Measurements from ENCODE around the gene SIGLECL1. TPM values are rescaled to one million over a fixed set of nuclear protein-coding genes. Genes with fewer than 3 reads are reported as not detected.

Gene SIGLECL1
- total RNA-seq, 1 experiment from 2014 or later, result not detected

DNA sequence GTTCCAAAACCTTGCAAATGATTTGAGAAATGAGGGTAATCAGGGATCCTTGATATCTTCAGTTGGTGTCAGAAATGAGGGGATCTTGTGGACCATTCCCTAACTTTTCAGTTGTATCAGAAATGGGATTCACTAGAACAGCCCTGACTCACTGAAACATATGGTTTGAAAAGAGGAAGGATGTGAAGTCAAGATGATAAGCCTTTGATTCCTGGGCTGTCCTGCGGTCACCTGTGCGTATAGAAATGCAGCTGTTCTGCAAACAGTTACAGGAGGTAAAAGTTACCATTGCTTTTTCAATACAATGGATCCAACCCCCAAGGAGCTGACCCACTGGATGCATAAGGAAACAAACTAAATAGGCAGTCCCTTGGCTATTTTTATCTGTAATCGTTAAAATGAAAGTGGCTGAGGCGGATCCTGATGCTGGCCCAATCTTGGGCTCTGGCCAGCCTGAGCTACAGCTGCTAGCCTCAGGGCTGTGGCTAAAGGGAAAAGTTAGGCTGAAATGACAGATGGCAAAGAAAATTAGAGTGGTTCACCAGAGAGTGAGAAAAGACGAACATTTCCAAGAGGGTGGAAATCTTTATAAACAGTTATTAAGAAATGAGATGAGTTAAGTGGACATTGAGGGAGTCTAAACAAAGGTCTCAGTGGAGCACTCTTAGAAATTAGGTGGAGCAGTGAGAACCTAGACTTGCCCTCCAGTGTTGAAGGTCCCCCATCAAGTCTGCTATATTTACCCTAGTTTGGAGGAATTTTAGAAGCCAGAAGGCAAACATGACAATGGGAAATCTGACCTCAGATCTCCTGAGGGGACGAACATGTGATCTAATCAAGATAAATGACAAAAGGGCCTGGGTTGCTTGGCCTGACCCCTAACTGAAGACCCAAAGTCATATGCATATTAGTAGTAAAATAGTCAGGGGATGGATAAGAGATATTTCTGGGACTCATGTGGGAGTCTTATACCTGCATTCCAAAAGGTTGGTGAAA, 7.6 kb downstream of the SIGLECL1 start:
- no peak overlapping the region for H3T11ph ChIP-seq (ENCODE audit: low read length)
- no peak overlapping the region for H2BK12ac ChIP-seq (ENCODE audit: insufficient read length, low read depth, low read length)
- H3K4ac ChIP-seq (ENCODE audit: low read depth, low read length), result no peak overlapping the region
- H3K56ac ChIP-seq (ENCODE audit: insufficient read length, low read depth, low read length), result no peak overlapping the region
- peaks cover 2% of the 10 kb centered on the region; the same call in 1 of the 2 replicates for H3K4me1 ChIP-seq (ENCODE audit: insufficient read depth, low read length)
- H4K8ac ChIP-seq (replicated peaks; ENCODE audit: insufficient read length, low read depth, low read length), result no peak overlapping the region
- WGBS (ENCODE audit: extremely low coverage, insufficient read length, low lambda C conversion rate), result no CpG with 5 or more reads among the region's 6 CpGs
- TF ChIP-seq, protein P1, sequence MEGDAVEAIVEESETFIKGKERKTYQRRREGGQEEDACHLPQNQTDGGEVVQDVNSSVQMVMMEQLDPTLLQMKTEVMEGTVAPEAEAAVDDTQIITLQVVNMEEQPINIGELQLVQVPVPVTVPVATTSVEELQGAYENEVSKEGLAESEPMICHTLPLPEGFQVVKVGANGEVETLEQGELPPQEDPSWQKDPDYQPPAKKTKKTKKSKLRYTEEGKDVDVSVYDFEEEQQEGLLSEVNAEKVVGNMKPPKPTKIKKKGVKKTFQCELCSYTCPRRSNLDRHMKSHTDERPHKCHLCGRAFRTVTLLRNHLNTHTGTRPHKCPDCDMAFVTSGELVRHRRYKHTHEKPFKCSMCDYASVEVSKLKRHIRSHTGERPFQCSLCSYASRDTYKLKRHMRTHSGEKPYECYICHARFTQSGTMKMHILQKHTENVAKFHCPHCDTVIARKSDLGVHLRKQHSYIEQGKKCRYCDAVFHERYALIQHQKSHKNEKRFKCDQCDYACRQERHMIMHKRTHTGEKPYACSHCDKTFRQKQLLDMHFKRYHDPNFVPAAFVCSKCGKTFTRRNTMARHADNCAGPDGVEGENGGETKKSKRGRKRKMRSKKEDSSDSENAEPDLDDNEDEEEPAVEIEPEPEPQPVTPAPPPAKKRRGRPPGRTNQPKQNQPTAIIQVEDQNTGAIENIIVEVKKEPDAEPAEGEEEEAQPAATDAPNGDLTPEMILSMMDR (conservative IDR thresholded peaks at IDR 0.05), result no peak
- DNase-seq, result no peak
- no peak overlapping the region for H3K18ac ChIP-seq (ENCODE audit: insufficient read length, low read depth, low read length)
- H4K5ac ChIP-seq (ENCODE audit: insufficient read length, low read depth, low read length), result no peak overlapping the region
- no peaks in the 10 kb centered on the region for H3K23me2 ChIP-seq (ENCODE audit: insufficient read length, low read depth, low read length, poor library complexity, severe bottlenecking)
- H3K4me3 Mint-ChIP-seq, result no peak overlapping the region
- no peak overlapping the region for H2BK20ac ChIP-seq (ENCODE audit: low read depth, low read length, poor library complexity, severe bottlenecking)
- peaks cover 0 to 4% (median 0%) of the 10 kb centered on the region in 3 experiments; a peak in 2 of 7 replicates for H3K36me3 Mint-ChIP-seq (ENCODE audit: insufficient read depth in 1 of 3, low read depth in 3 of 3)
- H3K14ac ChIP-seq (ENCODE audit: insufficient read depth, low read length), result 0 out of 2 replicates have a peak overlapping the region, but pooled peaks have one; percentile 42
- no peak overlapping the region for H2BK5ac ChIP-seq (ENCODE audit: insufficient read length, low read length)
- no peaks in the 10 kb centered on the region for H3K79me1 ChIP-seq (ENCODE audit: insufficient read depth, low read depth, low read length, poor library complexity, severe bottlenecking)
- peak overlapping the region in 2 of 3 experiments; percentile 62 to 63; a peak in 2 of 7 replicates for H3K27ac Mint-ChIP-seq
- no peaks in the 10 kb centered on the region for H3K79me2 ChIP-seq (ENCODE audit: insufficient read depth, low read length)
- H2BK120ac ChIP-seq (ENCODE audit: low read depth, low read length, poor library complexity, severe bottlenecking), result no peak overlapping the region
- no peak overlapping the region for H3K23ac ChIP-seq (ENCODE audit: insufficient read length, low read depth, low read length)
- peaks cover 3 to 4% of the 10 kb centered on the region in 2 experiments; a peak in 3 of 5 replicates for H3K9me3 Mint-ChIP-seq
- H3K27ac ChIP-seq (ENCODE audit: insufficient read length, low read depth, low read length), result no peak overlapping the region
- H3K4me2 ChIP-seq (ENCODE audit: insufficient read depth, insufficient read length, low read length), result no peak overlapping the region
- no peaks in the 10 kb centered on the region for H4K20me1 ChIP-seq (ENCODE audit: control insufficient read depth, insufficient read depth, insufficient read length)
- H3K9me3 ChIP-seq (ENCODE audit: control insufficient read depth, low read depth, low read length), result no peaks in the 10 kb centered on the region
- no peaks in the 10 kb centered on the region; the same call in 1 of the 2 replicates for H3K27me3 Mint-ChIP-seq (ENCODE audit: low read depth)
- H4K91ac ChIP-seq (ENCODE audit: insufficient read length, low read depth, low read length), result no peak overlapping the region
- peaks cover 12 to 14% of the 10 kb centered on the region in 2 experiments for H3K4me1 Mint-ChIP-seq
- no peak overlapping the region for H3K9ac ChIP-seq (ENCODE audit: extremely low read depth, insufficient read length, low read length)
- no peak overlapping the region for H2BK15ac ChIP-seq (ENCODE audit: low read depth, low read length)
- H3K27me3 ChIP-seq (ENCODE audit: insufficient read depth, low read length), result no peaks in the 10 kb centered on the region
- H2AK5ac ChIP-seq (ENCODE audit: insufficient read length, low read length), result no peak overlapping the region
- peak overlapping the region; percentile 25 for H2AFZ ChIP-seq (ENCODE audit: low read length)

All from H9 (cell line).